ENCODE results near the gene CLSTN1. TPM values are rescaled to one million over a fixed set of nuclear protein-coding genes. Genes with fewer than 3 reads are reported as not detected.

Gene CLSTN1
- total and polyA plus RNA-seq, 5 donors from 2014 or later = 19.2 to 106 (median 22.7) TPM

GRCh38 chr1:9737057-9737456 is 86.7 kb downstream of the CLSTN1 start:
- H3K27ac ChIP-seq (ENCODE audit: insufficient read depth, low read length, poor library complexity, severe bottlenecking) = no peak overlapping the region
- Mint-ChIP-seq H3K27ac (peak overlapping the region in 2 of 3 donors; percentile 9 to 76), H3K4me3 (peak overlapping the region in 1 of 4 donors; percentile 22), H3K9me3 (no peaks in the 10 kb centered on the region), H3K27me3 (no peaks in the 10 kb centered on the region), H3K36me3 (peaks cover 42% of the 10 kb centered on the region), H3K4me1 (peaks cover 0 to 22% (median 11%) of the 10 kb centered on the region in 4 donors)
- H3K27me3 ChIP-seq (ENCODE audit: control insufficient read depth, insufficient read depth, low read length) = no peaks in the 10 kb centered on the region
- H3K36me3 ChIP-seq (ENCODE audit: control insufficient read depth, insufficient read depth, low read length) = peaks cover 85% of the 10 kb centered on the region
- no peaks in the 10 kb centered on the region for H3K4me1 ChIP-seq (ENCODE audit: control insufficient read depth, insufficient read depth, low read length, poor library complexity, severe bottlenecking)
- no peak for ATAC-seq (ENCODE audit: low read depth in 2 of 2)
- H3K9me3 ChIP-seq (ENCODE audit: control insufficient read depth in 2 of 2, low read length in 2 of 2) = no peaks in the 10 kb centered on the region
- no peak overlapping the region for H3K4me3 ChIP-seq (ENCODE audit: low read depth, low read length)
- no peak for DNase-seq

GRCh38 chr1:9736241-9736640 is 87.5 kb downstream of the CLSTN1 start:
- DNase-seq (no peak), ATAC-seq (ENCODE audit: low read depth in 2 of 2) (no peak)
- Mint-ChIP-seq H3K4me1 (peaks cover 0 to 29% (median 15%) of the 10 kb centered on the region in 4 donors), H3K27ac (no peak overlapping the region), H3K27me3 (no peaks in the 10 kb centered on the region), H3K36me3 (peaks cover 44% of the 10 kb centered on the region), H3K4me3 (no peak overlapping the region), H3K9me3 (no peaks in the 10 kb centered on the region)
- Histone ChIP-seq H3K4me1 (ENCODE audit: control insufficient read depth, insufficient read depth, low read length, poor library complexity, severe bottlenecking) (no peaks in the 10 kb centered on the region), H3K36me3 (ENCODE audit: control insufficient read depth, insufficient read depth, low read length) (peaks cover 85% of the 10 kb centered on the region), H3K27ac (ENCODE audit: insufficient read depth, low read length, poor library complexity, severe bottlenecking) (no peak overlapping the region), H3K4me3 (ENCODE audit: low read depth, low read length) (no peak overlapping the region), H3K9me3 (ENCODE audit: control insufficient read depth in 2 of 2, low read length in 2 of 2) (no peaks in the 10 kb centered on the region), H3K27me3 (ENCODE audit: control insufficient read depth, insufficient read depth, low read length) (no peaks in the 10 kb centered on the region)

- Histone ChIP-seq H3K27me3 (ENCODE audit: control insufficient read depth, insufficient read depth, low read length) (no peaks in the 10 kb centered on the region), H3K4me1 (ENCODE audit: control insufficient read depth, insufficient read depth, low read length, poor library complexity, severe bottlenecking) (no peaks in the 10 kb centered on the region), H3K27ac (ENCODE audit: insufficient read depth, low read length, poor library complexity, severe bottlenecking) (no peak overlapping the region), H3K9me3 (ENCODE audit: control insufficient read depth in 2 of 2, low read length in 2 of 2) (no peaks in the 10 kb centered on the region), H3K36me3 (ENCODE audit: control insufficient read depth, insufficient read depth, low read length) (peaks cover 85% of the 10 kb centered on the region), H3K4me3 (ENCODE audit: low read depth, low read length) (no peak overlapping the region)
- DNase-seq = no peak
- ATAC-seq (ENCODE audit: low read depth in 2 of 2) = no peak
- H3K27me3 Mint-ChIP-seq = no peaks in the 10 kb centered on the region
- H3K27ac Mint-ChIP-seq = peak overlapping the region in 1 of 3 donors; percentile 9
- H3K4me3 Mint-ChIP-seq = no peak overlapping the region
- H3K4me1 Mint-ChIP-seq = peaks cover 0 to 32% (median 15%) of the 10 kb centered on the region in 4 donors
- peaks cover 41% of the 10 kb centered on the region for H3K36me3 Mint-ChIP-seq
- H3K9me3 Mint-ChIP-seq = no peaks in the 10 kb centered on the region
Observed at GRCh38 chr1:9735800-9736199, 88.0 kb downstream of the CLSTN1 start.

- Mint-ChIP-seq H3K27me3 (peaks cover 4% of the 10 kb centered on the region), H3K36me3 (peaks cover 49% of the 10 kb centered on the region), H3K4me1 (peaks cover 8 to 56% (median 27%) of the 10 kb centered on the region in 4 donors), H3K9me3 (no peaks in the 10 kb centered on the region), H3K4me3 (peak overlapping the region in 2 of 4 donors; percentile 36 to 71), H3K27ac (peak overlapping the region; percentile 72 to 91 (median 86))
- Histone ChIP-seq H3K4me3 (ENCODE audit: low read depth, low read length) (no peak overlapping the region), H3K9me3 (ENCODE audit: control insufficient read depth in 2 of 2, low read length in 2 of 2) (no peaks in the 10 kb centered on the region), H3K4me1 (ENCODE audit: control insufficient read depth, insufficient read depth, low read length, poor library complexity, severe bottlenecking) (peaks cover 19% of the 10 kb centered on the region), H3K27ac (ENCODE audit: insufficient read depth, low read length, poor library complexity, severe bottlenecking) (peak overlapping the region; percentile 21), H3K27me3 (ENCODE audit: control insufficient read depth, insufficient read depth, low read length) (no peaks in the 10 kb centered on the region), H3K36me3 (ENCODE audit: control insufficient read depth, insufficient read depth, low read length) (peaks cover 79% of the 10 kb centered on the region)
- ATAC-seq (ENCODE audit: low read depth in 2 of 2) (no peak), DNase-seq (no peak)
Observed at GRCh38 chr1:9733160-9733789, 90.5 kb downstream of the CLSTN1 start.

GRCh38 chr1:9732123-9732971 is 91.4 kb downstream of the CLSTN1 start:
- peak overlapping the region; percentile 2 for H3K27ac ChIP-seq (ENCODE audit: insufficient read depth, low read length, poor library complexity, severe bottlenecking)
- H3K4me1 ChIP-seq (ENCODE audit: control insufficient read depth, insufficient read depth, low read length, poor library complexity, severe bottlenecking) = peaks cover 27% of the 10 kb centered on the region
- H3K9me3 ChIP-seq (ENCODE audit: control insufficient read depth in 2 of 2, low read length in 2 of 2) = no peaks in the 10 kb centered on the region
- peaks cover 4% of the 10 kb centered on the region for H3K27me3 Mint-ChIP-seq
- H3K27ac Mint-ChIP-seq = peak overlapping the region; percentile 31 to 91 (median 72)
- H3K36me3 ChIP-seq (ENCODE audit: control insufficient read depth, insufficient read depth, low read length) = peaks cover 77% of the 10 kb centered on the region
- peak overlapping the region; percentile 28 to 65 (median 41) for H3K4me3 Mint-ChIP-seq
- no peak overlapping the region for H3K4me3 ChIP-seq (ENCODE audit: low read depth, low read length)
- H3K36me3 Mint-ChIP-seq = peaks cover 55% of the 10 kb centered on the region
- no peaks in the 10 kb centered on the region for H3K9me3 Mint-ChIP-seq
- H3K27me3 ChIP-seq (ENCODE audit: control insufficient read depth, insufficient read depth, low read length) = no peaks in the 10 kb centered on the region
- ATAC-seq (ENCODE audit: low read depth in 2 of 2) (no peak), DNase-seq (no peak)
- H3K4me1 Mint-ChIP-seq = peaks cover 11 to 60% (median 32%) of the 10 kb centered on the region in 4 donors

GRCh38 chr1:9731561-9731960 is 92.2 kb downstream of the CLSTN1 start:
- peaks cover 4% of the 10 kb centered on the region for H3K27me3 Mint-ChIP-seq
- H3K27ac Mint-ChIP-seq = peak overlapping the region in 2 of 3 donors; percentile 23 to 91
- DNase-seq (no peak), ATAC-seq (ENCODE audit: low read depth in 2 of 2) (no peak)
- peaks cover 11 to 64% (median 35%) of the 10 kb centered on the region in 4 donors for H3K4me1 Mint-ChIP-seq
- no peak overlapping the region for H3K4me3 ChIP-seq (ENCODE audit: low read depth, low read length)
- H3K4me1 ChIP-seq (ENCODE audit: control insufficient read depth, insufficient read depth, low read length, poor library complexity, severe bottlenecking) = peaks cover 33% of the 10 kb centered on the region
- H3K36me3 Mint-ChIP-seq = peaks cover 59% of the 10 kb centered on the region
- H3K9me3 Mint-ChIP-seq = no peaks in the 10 kb centered on the region
- peak overlapping the region in 2 of 4 donors; percentile 57 to 72 for H3K4me3 Mint-ChIP-seq
- no peaks in the 10 kb centered on the region for H3K9me3 ChIP-seq (ENCODE audit: control insufficient read depth in 2 of 2, low read length in 2 of 2)
- no peaks in the 10 kb centered on the region for H3K27me3 ChIP-seq (ENCODE audit: control insufficient read depth, insufficient read depth, low read length)
- peaks cover 78% of the 10 kb centered on the region for H3K36me3 ChIP-seq (ENCODE audit: control insufficient read depth, insufficient read depth, low read length)
- peak overlapping the region; percentile 2 for H3K27ac ChIP-seq (ENCODE audit: insufficient read depth, low read length, poor library complexity, severe bottlenecking)

GRCh38 chr1:9731051-9731537 is 92.7 kb downstream of the CLSTN1 start:
- peaks cover 4% of the 10 kb centered on the region for H3K27me3 Mint-ChIP-seq
- peaks cover 59% of the 10 kb centered on the region for H3K36me3 Mint-ChIP-seq
- no peak for DNase-seq
- Histone ChIP-seq H3K9me3 (ENCODE audit: control insufficient read depth in 2 of 2, low read length in 2 of 2) (no peaks in the 10 kb centered on the region), H3K36me3 (ENCODE audit: control insufficient read depth, insufficient read depth, low read length) (peaks cover 76% of the 10 kb centered on the region), H3K4me1 (ENCODE audit: control insufficient read depth, insufficient read depth, low read length, poor library complexity, severe bottlenecking) (peaks cover 33% of the 10 kb centered on the region), H3K4me3 (ENCODE audit: low read depth, low read length) (no peak overlapping the region), H3K27ac (ENCODE audit: insufficient read depth, low read length, poor library complexity, severe bottlenecking) (no peak overlapping the region), H3K27me3 (ENCODE audit: control insufficient read depth, insufficient read depth, low read length) (no peaks in the 10 kb centered on the region)
- peak overlapping the region in 1 of 4 donors; percentile 57 for H3K4me3 Mint-ChIP-seq
- ATAC-seq (ENCODE audit: low read depth in 2 of 2) = no peak
- H3K9me3 Mint-ChIP-seq = no peaks in the 10 kb centered on the region
- H3K27ac Mint-ChIP-seq = peak overlapping the region in 2 of 3 donors; percentile 91
- H3K4me1 Mint-ChIP-seq = peaks cover 11 to 66% (median 36%) of the 10 kb centered on the region in 4 donors

Measured in CD4-positive, CD25-positive, alpha-beta regulatory T cell (primary cell).